ENCODE data around the gene DHX15.
"Not testable (repeated sequence)": the region's sequence is repeated elsewhere in the genome, so short reads cannot be mapped to it uniquely, and the experiment has no call there.

The DHX15 gene

DNA sequence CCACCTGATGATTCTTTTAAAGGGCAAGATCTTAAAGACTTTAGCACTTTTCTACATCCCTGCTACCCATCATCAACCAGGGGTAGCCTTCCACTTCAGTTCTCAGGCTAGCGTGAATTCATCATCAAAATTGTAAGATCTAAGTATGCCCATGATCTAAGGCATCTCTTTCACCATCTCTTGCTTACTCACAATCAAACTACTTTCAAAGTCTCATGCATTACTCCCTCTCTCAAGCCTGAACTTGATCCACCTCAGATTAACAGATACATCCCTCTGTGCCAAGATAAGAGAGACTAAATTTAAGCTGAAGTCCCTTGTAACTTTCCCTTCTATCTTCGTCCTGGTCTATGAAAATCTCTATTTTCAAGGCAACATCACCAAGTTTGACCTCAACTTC lies 62.8 kb downstream of the DHX15 start:
- Histone ChIP-seq H3K27me3 (ENCODE audit: control insufficient read depth, insufficient read depth, low read length) (no peaks in the 10 kb centered on the region), H3K9ac (ENCODE audit: low read length) (no peak overlapping the region), H3K36me3 (ENCODE audit: control insufficient read depth, insufficient read depth, low read length) (no peaks in the 10 kb centered on the region), H3K4me3 (ENCODE audit: low read length) (no peak overlapping the region), H3K4me1 (ENCODE audit: control insufficient read depth, insufficient read depth, low read length) (peaks cover 15% of the 10 kb centered on the region), H3K9me3 (ENCODE audit: control insufficient read depth, low read length) (no peaks in the 10 kb centered on the region)

DNA sequence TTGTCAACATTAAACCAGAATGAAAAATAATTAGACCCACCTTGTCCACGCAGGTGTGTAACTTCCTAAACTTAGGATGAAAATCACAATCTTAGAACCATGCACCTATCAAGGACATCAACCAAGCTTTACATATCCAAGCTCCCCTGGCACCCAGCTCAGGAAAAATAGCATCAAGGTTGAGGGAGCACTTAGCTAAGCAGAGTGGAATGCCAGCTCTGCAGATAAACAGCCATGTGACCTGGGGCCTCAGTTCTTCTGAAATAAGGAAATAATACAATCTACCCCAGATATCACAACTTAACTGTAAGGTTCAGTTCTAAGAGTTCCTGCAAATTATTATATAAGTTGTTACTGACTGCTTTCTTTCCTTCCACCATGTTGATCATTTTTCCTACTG lies 64.7 kb downstream of the DHX15 start:
- Histone ChIP-seq H3K9ac (ENCODE audit: low read length) (no peak overlapping the region), H3K36me3 (ENCODE audit: control insufficient read depth, insufficient read depth, low read length) (no peaks in the 10 kb centered on the region), H3K4me3 (ENCODE audit: low read length) (no peak overlapping the region), H3K4me1 (ENCODE audit: control insufficient read depth, insufficient read depth, low read length) (peaks cover 15% of the 10 kb centered on the region), H3K27me3 (ENCODE audit: control insufficient read depth, insufficient read depth, low read length) (no peaks in the 10 kb centered on the region), H3K9me3 (ENCODE audit: control insufficient read depth, low read length) (no peaks in the 10 kb centered on the region)

DNA sequence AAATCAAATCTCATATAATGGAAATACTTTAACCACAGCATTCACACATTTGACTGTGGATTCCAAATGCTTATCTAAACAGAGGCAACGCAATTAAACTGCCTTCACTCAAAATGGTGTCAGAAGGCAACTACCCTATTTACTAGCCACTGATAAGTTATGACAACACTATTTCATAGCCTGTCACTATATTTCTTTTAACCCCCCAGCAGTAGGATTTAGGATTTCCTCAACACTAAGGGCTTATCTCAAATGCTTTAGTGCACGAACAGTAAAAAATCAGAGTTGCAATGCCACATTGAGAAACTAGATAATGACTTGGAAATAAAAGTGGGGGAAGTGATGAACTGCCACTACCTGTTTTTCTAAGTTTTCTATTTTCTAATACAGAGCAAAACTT lies 66.7 kb downstream of the DHX15 start:
- Histone ChIP-seq H3K9me3 (ENCODE audit: control insufficient read depth, low read length) (no peaks in the 10 kb centered on the region), H3K4me3 (ENCODE audit: low read length) (no peak overlapping the region), H3K9ac (ENCODE audit: low read length) (no peak overlapping the region), H3K4me1 (ENCODE audit: control insufficient read depth, insufficient read depth, low read length) (peaks cover 15% of the 10 kb centered on the region), H3K36me3 (ENCODE audit: control insufficient read depth, insufficient read depth, low read length) (no peaks in the 10 kb centered on the region), H3K27me3 (ENCODE audit: control insufficient read depth, insufficient read depth, low read length) (no peaks in the 10 kb centered on the region)

DNA sequence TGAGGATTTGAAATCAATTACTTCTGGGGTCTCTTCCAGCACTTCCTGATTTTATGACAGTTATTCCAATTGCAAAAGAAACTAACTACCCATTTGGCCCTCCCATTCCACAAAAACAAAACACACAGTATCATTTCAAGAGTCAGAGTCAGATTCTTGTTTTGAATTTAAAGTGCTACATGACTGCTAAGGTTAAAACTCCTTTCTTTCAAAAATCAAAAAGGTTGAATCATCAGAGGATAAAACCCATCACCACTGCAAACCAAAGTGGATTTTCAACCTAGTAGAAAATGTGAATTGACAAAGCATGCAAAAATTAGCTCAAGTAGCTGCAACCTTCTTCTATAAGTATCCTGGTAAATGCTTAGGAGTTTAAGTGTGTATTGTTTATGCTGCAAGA lies 67.4 kb downstream of the DHX15 start:
- Histone ChIP-seq H3K4me3 (ENCODE audit: low read length) (no peak overlapping the region), H3K9ac (ENCODE audit: low read length) (no peak overlapping the region), H3K9me3 (ENCODE audit: control insufficient read depth, low read length) (no peaks in the 10 kb centered on the region), H3K36me3 (ENCODE audit: control insufficient read depth, insufficient read depth, low read length) (no peaks in the 10 kb centered on the region), H3K27me3 (ENCODE audit: control insufficient read depth, insufficient read depth, low read length) (no peaks in the 10 kb centered on the region), H3K4me1 (ENCODE audit: control insufficient read depth, insufficient read depth, low read length) (peaks cover 15% of the 10 kb centered on the region)

DNA sequence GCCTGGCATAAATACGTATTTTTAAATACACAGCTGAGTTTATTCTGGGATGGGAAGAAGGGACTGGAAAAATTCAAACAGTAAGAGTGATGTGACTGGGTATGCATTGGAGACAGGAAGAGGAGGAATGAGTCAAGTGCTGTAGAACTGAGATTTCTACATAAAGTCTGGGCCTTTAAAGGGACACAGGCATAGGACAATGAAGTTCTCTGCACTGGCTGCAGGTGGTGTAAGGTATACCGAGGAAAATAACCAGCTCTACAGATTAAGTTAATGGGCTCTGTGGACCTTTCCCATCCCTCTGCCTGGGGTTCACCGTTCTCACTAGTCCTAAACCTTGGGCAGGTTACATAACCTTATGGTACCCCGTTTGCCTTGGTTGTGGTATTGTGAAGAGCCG lies 68.7 kb downstream of the DHX15 start:
- Histone ChIP-seq H3K4me1 (ENCODE audit: control insufficient read depth, insufficient read depth, low read length) (peaks cover 15% of the 10 kb centered on the region), H3K9me3 (ENCODE audit: control insufficient read depth, low read length) (no peaks in the 10 kb centered on the region), H3K4me3 (ENCODE audit: low read length) (no peak overlapping the region), H3K27me3 (ENCODE audit: control insufficient read depth, insufficient read depth, low read length) (no peaks in the 10 kb centered on the region), H3K36me3 (ENCODE audit: control insufficient read depth, insufficient read depth, low read length) (no peaks in the 10 kb centered on the region), H3K9ac (ENCODE audit: low read length) (no peak overlapping the region)

GRCh38 chr4:24514808-24515207 lies 69.5 kb downstream of the DHX15 start:
- H3K4me1 ChIP-seq (ENCODE audit: control insufficient read depth, insufficient read depth, low read length), result peaks cover 15% of the 10 kb centered on the region
- no peaks in the 10 kb centered on the region for H3K27me3 ChIP-seq (ENCODE audit: control insufficient read depth, insufficient read depth, low read length)
- H3K36me3 ChIP-seq (ENCODE audit: control insufficient read depth, insufficient read depth, low read length), result no peaks in the 10 kb centered on the region
- H3K9ac ChIP-seq (ENCODE audit: low read length), result no peak overlapping the region
- no peaks in the 10 kb centered on the region for H3K9me3 ChIP-seq (ENCODE audit: control insufficient read depth, low read length)
- no peak overlapping the region for H3K4me3 ChIP-seq (ENCODE audit: low read length)

- Histone ChIP-seq H3K27me3 (ENCODE audit: control insufficient read depth, insufficient read depth, low read length) (no peaks in the 10 kb centered on the region), H3K36me3 (ENCODE audit: control insufficient read depth, insufficient read depth, low read length) (no peaks in the 10 kb centered on the region), H3K9me3 (ENCODE audit: control insufficient read depth, low read length) (no peaks in the 10 kb centered on the region), H3K4me1 (ENCODE audit: control insufficient read depth, insufficient read depth, low read length) (peaks cover 14% of the 10 kb centered on the region), H3K9ac (ENCODE audit: low read length) (no peak overlapping the region), H3K4me3 (ENCODE audit: low read length) (no peak overlapping the region)
Observed at GRCh38 chr4:24513718-24514117, 70.6 kb downstream of the DHX15 start.

- Histone ChIP-seq H3K4me3 (ENCODE audit: low read length) (no peak overlapping the region), H3K9me3 (ENCODE audit: control insufficient read depth, low read length) (no peaks in the 10 kb centered on the region), H3K4me1 (ENCODE audit: control insufficient read depth, insufficient read depth, low read length) (no peaks in the 10 kb centered on the region), H3K36me3 (ENCODE audit: control insufficient read depth, insufficient read depth, low read length) (no peaks in the 10 kb centered on the region), H3K27me3 (ENCODE audit: control insufficient read depth, insufficient read depth, low read length) (no peaks in the 10 kb centered on the region), H3K9ac (ENCODE audit: low read length) (no peak overlapping the region)
Observed at GRCh38 chr4:24511371-24512063, 72.8 kb downstream of the DHX15 start.

GRCh38 chr4:24510091-24510490 lies 74.3 kb downstream of the DHX15 start:
- Histone ChIP-seq H3K36me3 (ENCODE audit: control insufficient read depth, insufficient read depth, low read length) (no peaks in the 10 kb centered on the region), H3K4me3 (ENCODE audit: low read length) (no peak overlapping the region), H3K9me3 (ENCODE audit: control insufficient read depth, low read length) (no peaks in the 10 kb centered on the region), H3K9ac (ENCODE audit: low read length) (no peak overlapping the region), H3K27me3 (ENCODE audit: control insufficient read depth, insufficient read depth, low read length) (no peaks in the 10 kb centered on the region), H3K4me1 (ENCODE audit: control insufficient read depth, insufficient read depth, low read length) (no peaks in the 10 kb centered on the region)

GRCh38 chr4:24508541-24508940 lies 75.8 kb downstream of the DHX15 start:
- H3K9ac ChIP-seq (ENCODE audit: low read length), result no peak overlapping the region
- H3K9me3 ChIP-seq (ENCODE audit: control insufficient read depth, low read length), result no peaks in the 10 kb centered on the region
- H3K27me3 ChIP-seq (ENCODE audit: control insufficient read depth, insufficient read depth, low read length), result no peaks in the 10 kb centered on the region

GRCh38 chr4:24507439-24507838 lies 76.9 kb downstream of the DHX15 start:
- Histone ChIP-seq H3K9ac (ENCODE audit: low read length) (no peak overlapping the region), H3K4me3 (ENCODE audit: low read length) (no peak overlapping the region), H3K27me3 (ENCODE audit: control insufficient read depth, insufficient read depth, low read length) (no peaks in the 10 kb centered on the region), H3K36me3 (ENCODE audit: control insufficient read depth, insufficient read depth, low read length) (no peaks in the 10 kb centered on the region), H3K9me3 (ENCODE audit: control insufficient read depth, low read length) (no peaks in the 10 kb centered on the region), H3K4me1 (ENCODE audit: control insufficient read depth, insufficient read depth, low read length) (no peaks in the 10 kb centered on the region)

More at GRCh38 chr4:24508541-24508940, 75.8 kb downstream of the DHX15 start:
- no peaks in the 10 kb centered on the region for H3K4me1 ChIP-seq (ENCODE audit: control insufficient read depth, insufficient read depth, low read length)
- H3K4me3 ChIP-seq (ENCODE audit: low read length), result no peak overlapping the region
- H3K36me3 ChIP-seq (ENCODE audit: control insufficient read depth, insufficient read depth, low read length), result no peaks in the 10 kb centered on the region

- not testable (repeated sequence) for H3K27me3 ChIP-seq (ENCODE audit: control insufficient read depth, insufficient read depth, low read length); H3K9me3 ChIP-seq (ENCODE audit: control insufficient read depth, low read length); H3K36me3 ChIP-seq (ENCODE audit: control insufficient read depth, insufficient read depth, low read length); H3K4me1 ChIP-seq (ENCODE audit: control insufficient read depth, insufficient read depth, low read length); H3K4me3 ChIP-seq (ENCODE audit: low read length); H3K9ac ChIP-seq (ENCODE audit: low read length)
Observed at GRCh38 chr4:24503090-24503489, 81.3 kb downstream of the DHX15 start.

DNA sequence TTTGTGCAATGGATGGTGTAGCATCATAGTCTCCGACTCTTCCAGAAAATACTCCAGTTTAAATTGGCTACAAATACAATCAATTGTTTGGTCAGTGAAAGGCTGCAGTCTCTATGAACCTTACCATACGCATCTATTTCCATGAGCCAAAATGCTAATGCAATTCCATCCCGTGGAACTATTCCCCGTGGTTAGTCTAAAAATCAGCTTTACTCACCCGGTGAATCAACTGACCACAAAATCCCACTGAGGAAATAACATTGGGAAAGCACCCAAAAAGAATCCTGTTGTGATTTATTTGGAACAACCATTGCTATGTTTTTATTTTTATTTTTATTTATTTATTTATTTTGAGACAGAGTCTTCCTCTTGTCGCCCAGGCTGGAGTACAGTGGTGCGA lies 87.1 kb downstream of the DHX15 start:
- H3K36me3 ChIP-seq (ENCODE audit: control insufficient read depth, insufficient read depth, low read length), result no peaks in the 10 kb centered on the region
- no peak overlapping the region for H3K9ac ChIP-seq (ENCODE audit: low read length)
- no peaks in the 10 kb centered on the region for H3K4me1 ChIP-seq (ENCODE audit: control insufficient read depth, insufficient read depth, low read length)
- H3K9me3 ChIP-seq (ENCODE audit: control insufficient read depth, low read length), result no peaks in the 10 kb centered on the region
- no peaks in the 10 kb centered on the region for H3K27me3 ChIP-seq (ENCODE audit: control insufficient read depth, insufficient read depth, low read length)
- no peak overlapping the region for H3K4me3 ChIP-seq (ENCODE audit: low read length)

Measured in mucosa of stomach (tissue), 1 donor.